HG03342 (cell line): ENCODE data around the gene FAM170B.

ENCODE experiments used
- ATAC-seq: cut with Tn5 transposase; IDR thresholded peaks from one replicate; pipeline ENCODE4 v1.9.1; 2021; ENCODE audit warnings: mild to moderate bottlenecking, moderate library complexity; ENCODE audit not compliant: unreplicated experiment

FAM170B gene

GRCh38 chr10:49109669-49110340, 24.0 kb downstream of the FAM170B start:
- no peak for ATAC-seq

- no peak for ATAC-seq
These were observed 25.2 kb downstream of the FAM170B start for GRCh38 chr10:49108656-49109055.

- ATAC-seq = no peak
These were observed 25.9 kb downstream of the FAM170B start for GRCh38 chr10:49107887-49108267.

GRCh38 chr10:49107111-49107886, 26.5 kb downstream of the FAM170B start:
- no peak for ATAC-seq

GRCh38 chr10:49106451-49106850, 27.4 kb downstream of the FAM170B start:
- ATAC-seq = no peak

- no peak for ATAC-seq
These were observed 28.7 kb downstream of the FAM170B start for GRCh38 chr10:49105076-49105475.

- no peak for ATAC-seq
These were observed 29.5 kb downstream of the FAM170B start for GRCh38 chr10:49104323-49104722.

- no peak for ATAC-seq
These were observed 30.1 kb downstream of the FAM170B start for GRCh38 chr10:49103761-49104160.

- ATAC-seq = no peak
These were observed 34.8 kb downstream of the FAM170B start for GRCh38 chr10:49099046-49099445.

- no peak for ATAC-seq
These were observed 36.9 kb downstream of the FAM170B start for GRCh38 chr10:49096890-49097445.

GRCh38 chr10:49094646-49095045, 39.2 kb downstream of the FAM170B start:
- no peak for ATAC-seq

GRCh38 chr10:49093922-49094321, 39.9 kb downstream of the FAM170B start:
- ATAC-seq = no peak

GRCh38 chr10:49092477-49092876, 41.3 kb downstream of the FAM170B start:
- no peak for ATAC-seq

- ATAC-seq = no peak
These were observed 42.2 kb downstream of the FAM170B start for GRCh38 chr10:49091450-49092210.

- no peak for ATAC-seq
These were observed 43.0 kb downstream of the FAM170B start for GRCh38 chr10:49090696-49091380.

- ATAC-seq = no peak
These were observed 43.6 kb downstream of the FAM170B start for GRCh38 chr10:49090189-49090575.

- ATAC-seq = no peak
These were observed 44.1 kb downstream of the FAM170B start for GRCh38 chr10:49089557-49090188.

GRCh38 chr10:49089152-49089551, 44.7 kb downstream of the FAM170B start:
- no peak for ATAC-seq

GRCh38 chr10:49086889-49087288, 46.9 kb downstream of the FAM170B start:
- no peak for ATAC-seq

GRCh38 chr10:49083261-49083660, 50.6 kb downstream of the FAM170B start:
- no peak for ATAC-seq
